Measurements from ENCODE around the gene BCL2L15.
"Not testable (repeated sequence)": the region's sequence is repeated elsewhere in the genome, so short reads cannot be mapped to it uniquely, and the experiment has no call there.

The BCL2L15 gene

GRCh38 chr1:113854234-113854633, 33.1 kb downstream of the BCL2L15 start:
- no peaks in the 10 kb centered on the region for H3K9me3 ChIP-seq (ENCODE audit: low read length)
- no peak overlapping the region for H3K4me3 ChIP-seq (ENCODE audit: low read length)
- no peaks in the 10 kb centered on the region for H3K27me3 ChIP-seq (ENCODE audit: insufficient read depth, low read length)
- no peaks in the 10 kb centered on the region for H3K36me3 ChIP-seq (ENCODE audit: insufficient read depth, low read length)
- no peaks in the 10 kb centered on the region for H3K4me1 ChIP-seq (ENCODE audit: insufficient read depth, low read length)
- no peak overlapping the region for H2AFZ ChIP-seq (ENCODE audit: low read depth, low read length)

DNA sequence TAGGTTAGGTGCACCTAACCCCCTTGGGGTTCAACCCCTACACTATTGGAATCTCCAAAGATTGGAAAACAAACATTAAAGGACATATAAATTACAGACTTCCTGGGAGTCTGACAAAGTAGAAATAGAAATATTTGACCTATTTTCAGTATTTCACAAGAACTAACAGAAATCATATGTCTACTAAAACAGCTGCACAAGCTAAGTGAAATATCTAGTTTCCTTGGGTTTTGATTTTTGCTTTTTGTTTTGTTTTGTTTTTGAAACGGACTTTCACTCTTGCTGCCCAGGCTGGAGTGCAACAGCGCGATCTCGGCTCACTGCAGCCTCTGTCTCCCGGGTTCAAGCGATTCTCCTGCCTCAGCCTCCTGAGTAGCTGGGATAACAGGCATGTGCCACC, 34.7 kb downstream of the BCL2L15 start:
- not testable (repeated sequence) for H3K9me3 ChIP-seq (ENCODE audit: low read length); H3K4me3 ChIP-seq (ENCODE audit: low read length); H2AFZ ChIP-seq (ENCODE audit: low read depth, low read length); H3K36me3 ChIP-seq (ENCODE audit: insufficient read depth, low read length); H3K27me3 ChIP-seq (ENCODE audit: insufficient read depth, low read length); H3K4me1 ChIP-seq (ENCODE audit: insufficient read depth, low read length)

GRCh38 chr1:113850127-113850796, 37.1 kb downstream of the BCL2L15 start:
- no peak overlapping the region for H3K4me3 ChIP-seq (ENCODE audit: low read length)
- H3K27me3 ChIP-seq (ENCODE audit: insufficient read depth, low read length): no peaks in the 10 kb centered on the region
- H3K9me3 ChIP-seq (ENCODE audit: low read length): no peaks in the 10 kb centered on the region
- H2AFZ ChIP-seq (ENCODE audit: low read depth, low read length): no peak overlapping the region
- no peaks in the 10 kb centered on the region for H3K36me3 ChIP-seq (ENCODE audit: insufficient read depth, low read length)
- H3K4me1 ChIP-seq (ENCODE audit: insufficient read depth, low read length): no peaks in the 10 kb centered on the region

- H2AFZ ChIP-seq (ENCODE audit: low read depth, low read length): no peak overlapping the region
- H3K36me3 ChIP-seq (ENCODE audit: insufficient read depth, low read length): no peaks in the 10 kb centered on the region
- H3K9me3 ChIP-seq (ENCODE audit: low read length): no peaks in the 10 kb centered on the region
- no peaks in the 10 kb centered on the region for H3K27me3 ChIP-seq (ENCODE audit: insufficient read depth, low read length)
- H3K4me3 ChIP-seq (ENCODE audit: low read length): no peak overlapping the region
- no peaks in the 10 kb centered on the region for H3K4me1 ChIP-seq (ENCODE audit: insufficient read depth, low read length)
Observed at GRCh38 chr1:113849072-113849471, 38.3 kb downstream of the BCL2L15 start.

DNA sequence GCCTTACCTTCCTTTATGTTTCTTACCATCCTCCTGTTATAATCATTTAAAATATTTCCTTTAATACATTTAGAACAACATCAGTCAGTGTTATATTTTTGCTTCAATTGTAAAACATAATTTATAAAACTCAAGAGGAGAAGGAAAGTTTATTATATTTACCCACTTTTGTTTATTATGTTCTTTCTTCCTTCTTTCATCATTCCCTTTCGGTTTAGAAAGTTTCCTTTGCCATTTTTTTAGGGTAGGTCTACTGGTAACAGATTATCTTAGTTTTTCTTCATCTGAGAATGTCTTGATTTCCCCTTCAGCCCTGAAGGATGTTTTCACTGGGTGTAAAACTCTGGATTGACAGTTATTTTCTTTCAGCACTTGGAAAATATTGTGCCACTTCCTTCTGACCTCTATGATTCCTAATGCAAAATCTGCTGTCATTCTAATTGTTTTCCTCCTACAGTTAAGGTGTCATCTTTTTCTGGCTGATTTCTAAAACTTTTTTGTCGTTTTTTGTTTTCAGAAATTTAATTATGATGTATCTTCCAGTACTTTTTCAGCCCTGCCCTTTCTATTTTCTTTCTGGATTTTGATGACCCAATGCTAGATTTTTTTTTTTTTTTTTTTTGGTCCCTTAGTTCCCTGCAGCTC, 40.9 kb downstream of the BCL2L15 start:
- H3K27me3 ChIP-seq (ENCODE audit: insufficient read depth, low read length): no peaks in the 10 kb centered on the region
- H2AFZ ChIP-seq (ENCODE audit: low read depth, low read length): no peak overlapping the region
- no peaks in the 10 kb centered on the region for H3K36me3 ChIP-seq (ENCODE audit: insufficient read depth, low read length)
- H3K4me3 ChIP-seq (ENCODE audit: low read length): no peak overlapping the region
- H3K4me1 ChIP-seq (ENCODE audit: insufficient read depth, low read length): no peaks in the 10 kb centered on the region
- H3K9me3 ChIP-seq (ENCODE audit: low read length): no peaks in the 10 kb centered on the region

DNA sequence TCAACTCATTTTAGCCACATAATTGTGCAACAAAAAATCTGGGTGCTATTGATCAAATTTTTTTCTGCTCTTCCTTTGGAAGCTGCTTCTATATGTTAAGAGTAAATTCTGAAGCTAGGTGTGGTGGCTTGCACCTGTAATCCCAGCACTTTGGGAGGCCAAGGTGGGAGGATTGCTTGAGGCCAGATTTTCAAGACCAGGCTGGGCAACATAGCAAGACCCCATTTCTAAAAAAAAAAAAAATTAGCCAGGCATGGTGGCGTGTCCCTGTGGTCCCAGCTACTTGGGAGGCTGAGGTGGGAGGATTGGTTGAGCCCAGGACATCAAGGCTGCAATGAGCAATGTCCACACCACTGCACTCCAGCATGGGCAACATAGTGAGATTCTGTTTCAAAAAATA, 50.8 kb downstream of the BCL2L15 start:
- Histone ChIP-seq H3K9me3 (ENCODE audit: low read length) (no peaks in the 10 kb centered on the region), H3K4me3 (ENCODE audit: low read length) (no peak overlapping the region), H2AFZ (ENCODE audit: low read depth, low read length) (no peak overlapping the region), H3K27me3 (ENCODE audit: insufficient read depth, low read length) (peaks cover 4% of the 10 kb centered on the region), H3K4me1 (ENCODE audit: insufficient read depth, low read length) (no peaks in the 10 kb centered on the region), H3K36me3 (ENCODE audit: insufficient read depth, low read length) (no peaks in the 10 kb centered on the region)

GRCh38 chr1:113835686-113836290, 51.6 kb downstream of the BCL2L15 start:
- Histone ChIP-seq H3K27me3 (ENCODE audit: insufficient read depth, low read length) (peaks cover 4% of the 10 kb centered on the region), H3K36me3 (ENCODE audit: insufficient read depth, low read length) (no peaks in the 10 kb centered on the region), H2AFZ (ENCODE audit: low read depth, low read length) (no peak overlapping the region), H3K4me1 (ENCODE audit: insufficient read depth, low read length) (no peaks in the 10 kb centered on the region), H3K4me3 (ENCODE audit: low read length) (no peak overlapping the region), H3K9me3 (ENCODE audit: low read length) (no peaks in the 10 kb centered on the region)

DNA sequence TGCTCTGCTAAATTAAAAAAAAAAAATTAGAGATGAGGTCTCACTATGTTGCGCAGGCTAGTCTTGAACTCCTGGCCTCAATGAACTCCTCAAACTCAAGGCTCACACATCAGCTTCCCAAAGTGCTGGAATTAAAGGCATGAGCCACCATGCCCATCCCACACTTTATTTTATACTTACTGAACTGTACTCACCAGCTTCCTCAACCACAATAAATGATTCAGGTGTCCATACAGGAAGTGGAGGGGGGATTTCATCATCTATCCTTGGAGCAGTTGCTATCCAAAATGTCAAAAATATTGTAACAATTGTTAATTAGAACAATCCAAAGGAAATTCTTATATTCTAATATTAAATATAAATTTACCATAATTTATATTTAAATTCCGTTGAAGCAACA, 52.7 kb downstream of the BCL2L15 start:
- Histone ChIP-seq H3K9me3 (ENCODE audit: low read length) (no peaks in the 10 kb centered on the region), H3K27me3 (ENCODE audit: insufficient read depth, low read length) (peaks cover 4% of the 10 kb centered on the region), H3K4me1 (ENCODE audit: insufficient read depth, low read length) (no peaks in the 10 kb centered on the region), H3K4me3 (ENCODE audit: low read length) (no peak overlapping the region), H2AFZ (ENCODE audit: low read depth, low read length) (no peak overlapping the region), H3K36me3 (ENCODE audit: insufficient read depth, low read length) (no peaks in the 10 kb centered on the region)
